ENCODE data around the gene ESX1. TPM values are rescaled to one million over a fixed set of nuclear protein-coding genes. Genes with fewer than 3 reads are reported as not detected.

ESX1 gene
- total and polyA plus RNA-seq, 4 donors, result not detected

GRCh38 chrX:104211187-104211586, 43.5 kb downstream of the ESX1 start:
- DNase-seq, result no peak
- ATAC-seq (ENCODE audit: insufficient read depth, low FRiP score), result no peak
- Histone ChIP-seq H3K4me1 (ENCODE audit: control insufficient read depth in 5 of 5, insufficient read depth in 5 of 5, low read length in 5 of 5) (no peaks in the 10 kb centered on the region), H3K27ac (ENCODE audit: low read depth in 1 of 2, low read length in 1 of 2) (no peak overlapping the region), H3K9me3 (ENCODE audit: control insufficient read depth in 4 of 4, insufficient read depth in 3 of 4, low read length in 3 of 4) (no peaks in the 10 kb centered on the region), H3K9ac (ENCODE audit: insufficient read depth in 1 of 2, low read length in 2 of 2) (no peak overlapping the region), H3K27me3 (ENCODE audit: control insufficient read depth in 3 of 3, insufficient read depth in 3 of 3, low read length in 2 of 3) (peaks cover 4 to 58% (median 15%) of the 10 kb centered on the region in 3 donors), H3K36me3 (ENCODE audit: control insufficient read depth in 4 of 4, insufficient read depth in 4 of 4, low read length in 4 of 4) (no peaks in the 10 kb centered on the region), H3K4me3 (no peak overlapping the region)
- TF ChIP-seq CTCF (IDR thresholded peaks at IDR 0.05; ENCODE audit: control extremely low read depth, extremely low read depth), result no peak
- 63 to 78% methylated on average over 5 of the region's 5 CpGs for WGBS, 2 donors

- WGBS, 2 donors, result 76 to 94% methylated on average over 5 of the region's 5 CpGs
- no peak for DNase-seq
- H3K4me1 ChIP-seq (ENCODE audit: control insufficient read depth in 5 of 5, insufficient read depth in 5 of 5, low read length in 5 of 5), result no peaks in the 10 kb centered on the region
- TF ChIP-seq CTCF (IDR thresholded peaks at IDR 0.05; ENCODE audit: control extremely low read depth, extremely low read depth), result no peak
- H3K36me3 ChIP-seq (ENCODE audit: control insufficient read depth in 4 of 4, insufficient read depth in 4 of 4, low read length in 4 of 4), result no peaks in the 10 kb centered on the region
- no peak overlapping the region for H3K4me3 ChIP-seq
- ATAC-seq (ENCODE audit: insufficient read depth, low FRiP score), result no peak
- H3K27ac ChIP-seq (ENCODE audit: low read depth in 1 of 2, low read length in 1 of 2), result no peak overlapping the region
- peaks cover 4 to 41% (median 10%) of the 10 kb centered on the region in 3 donors for H3K27me3 ChIP-seq (ENCODE audit: control insufficient read depth in 3 of 3, insufficient read depth in 3 of 3, low read length in 2 of 3)
- no peak overlapping the region for H3K9ac ChIP-seq (ENCODE audit: insufficient read depth in 1 of 2, low read length in 2 of 2)
- H3K9me3 ChIP-seq (ENCODE audit: control insufficient read depth in 4 of 4, insufficient read depth in 3 of 4, low read length in 3 of 4), result no peaks in the 10 kb centered on the region
These were observed 49.2 kb downstream of the ESX1 start for GRCh38 chrX:104205548-104205947.

Other genes with a start within 250 kb of the ESX1 start
- gene H2BW1, start 241.2 kb downstream of the ESX1 start, total RNA-seq, result not detected
- gene H2BW1, start 241.2 kb downstream of the ESX1 start, polyA plus RNA-seq, result not detected
- not detected for gene H2BW2, start 215.0 kb downstream of the ESX1 start, total RNA-seq
- not detected for gene H2BW2, start 215.0 kb downstream of the ESX1 start, polyA plus RNA-seq
- 10 to 100 TPM in 1 of 2 donors, under 1 TPM in 1; 0.86 to 12.3 TPM for gene TMSB15C, start 178.7 kb downstream of the ESX1 start, total RNA-seq
- gene TMSB15C, start 178.7 kb downstream of the ESX1 start, polyA plus RNA-seq, result under 1 TPM; 0.26 to 0.61 TPM
- gene ZCCHC18, start 142.4 kb downstream of the ESX1 start, total RNA-seq, result 1 to 10 TPM in 1 of 2 donors, under 1 TPM in 1; 0.52 to 1.1 TPM
- gene ZCCHC18, start 142.4 kb downstream of the ESX1 start, polyA plus RNA-seq, result under 1 TPM; 0.24 to 0.55 TPM
- 10 to 100 TPM in 1 of 2 donors, 1 to 10 TPM in 1; 6.2 to 29.4 TPM for gene SLC25A53, start 97.9 kb downstream of the ESX1 start, total RNA-seq
- gene SLC25A53, start 97.9 kb downstream of the ESX1 start, polyA plus RNA-seq, result 1 to 10 TPM; 4.8 to 5.7 TPM
- 10 to 100 TPM; 15.1 to 30.5 TPM for gene FAM199X, start 88.5 kb downstream of the ESX1 start, total RNA-seq
- 1 to 10 TPM; 7.5 to 8.6 TPM for gene FAM199X, start 88.5 kb downstream of the ESX1 start, polyA plus RNA-seq